Measurements from ENCODE around the gene TMEM60.
A peak's percentile ranks its signal among the peaks of the same experiment; 100 is the strongest.

Gene TMEM60

DNA sequence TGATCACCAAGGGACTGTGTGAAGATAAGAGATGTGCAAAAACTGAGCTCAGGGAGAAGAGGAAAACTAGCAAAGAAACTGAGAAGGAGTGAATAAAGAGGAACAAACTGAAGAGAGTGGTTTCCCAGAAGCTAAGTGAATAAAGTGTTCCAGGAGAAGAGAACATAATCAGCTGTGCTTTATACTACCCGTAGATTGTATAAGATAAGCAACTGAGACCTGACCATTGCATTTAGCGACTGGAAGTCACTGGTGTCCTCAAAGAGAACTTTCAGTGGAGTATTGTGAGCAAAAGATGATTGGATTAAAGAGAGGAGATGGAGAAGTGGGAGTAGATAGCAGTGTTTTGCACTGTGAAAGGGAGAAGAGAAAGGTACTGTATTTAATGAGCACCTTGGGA is 14.9 kb upstream of the TMEM60 start:
- no peak overlapping the region for H3K4me3 ChIP-seq (replicated peaks; ENCODE audit: low read depth, low read length)
- TF ChIP-seq CTCF (IDR thresholded peaks at IDR 0.05; ENCODE audit: low read length, missing control alignments) = no peak
- DNase-seq (ENCODE audit: low read depth) = no peak

- DNase-seq (ENCODE audit: low read depth) = peak; percentile 58
- H3K4me3 ChIP-seq (replicated peaks; ENCODE audit: low read depth, low read length) = no peak overlapping the region
- TF ChIP-seq CTCF (IDR thresholded peaks at IDR 0.05; ENCODE audit: low read length, missing control alignments) = no peak
Observed at GRCh38 chr7:77812290-77812685, 14.1 kb upstream of the TMEM60 start.

- H3K4me3 ChIP-seq (replicated peaks; ENCODE audit: low read depth, low read length) = no peak overlapping the region
- peak; percentile 24 for DNase-seq (ENCODE audit: low read depth)
- TF ChIP-seq CTCF (IDR thresholded peaks at IDR 0.05; ENCODE audit: low read length, missing control alignments) = no peak
Observed at GRCh38 chr7:77811516-77812289, 13.5 kb upstream of the TMEM60 start.

- no peak for DNase-seq (ENCODE audit: low read depth)
- TF ChIP-seq CTCF (IDR thresholded peaks at IDR 0.05; ENCODE audit: low read length, missing control alignments) = no peak
- no peak overlapping the region for H3K4me3 ChIP-seq (replicated peaks; ENCODE audit: low read depth, low read length)
Observed at GRCh38 chr7:77808517-77808916, 10.3 kb upstream of the TMEM60 start.

GRCh38 chr7:77806425-77806824 is 8.2 kb upstream of the TMEM60 start:
- no peak for DNase-seq (ENCODE audit: low read depth)
- no peak overlapping the region for H3K4me3 ChIP-seq (replicated peaks; ENCODE audit: low read depth, low read length)
- no peak for TF ChIP-seq CTCF (IDR thresholded peaks at IDR 0.05; ENCODE audit: low read length, missing control alignments)

DNA sequence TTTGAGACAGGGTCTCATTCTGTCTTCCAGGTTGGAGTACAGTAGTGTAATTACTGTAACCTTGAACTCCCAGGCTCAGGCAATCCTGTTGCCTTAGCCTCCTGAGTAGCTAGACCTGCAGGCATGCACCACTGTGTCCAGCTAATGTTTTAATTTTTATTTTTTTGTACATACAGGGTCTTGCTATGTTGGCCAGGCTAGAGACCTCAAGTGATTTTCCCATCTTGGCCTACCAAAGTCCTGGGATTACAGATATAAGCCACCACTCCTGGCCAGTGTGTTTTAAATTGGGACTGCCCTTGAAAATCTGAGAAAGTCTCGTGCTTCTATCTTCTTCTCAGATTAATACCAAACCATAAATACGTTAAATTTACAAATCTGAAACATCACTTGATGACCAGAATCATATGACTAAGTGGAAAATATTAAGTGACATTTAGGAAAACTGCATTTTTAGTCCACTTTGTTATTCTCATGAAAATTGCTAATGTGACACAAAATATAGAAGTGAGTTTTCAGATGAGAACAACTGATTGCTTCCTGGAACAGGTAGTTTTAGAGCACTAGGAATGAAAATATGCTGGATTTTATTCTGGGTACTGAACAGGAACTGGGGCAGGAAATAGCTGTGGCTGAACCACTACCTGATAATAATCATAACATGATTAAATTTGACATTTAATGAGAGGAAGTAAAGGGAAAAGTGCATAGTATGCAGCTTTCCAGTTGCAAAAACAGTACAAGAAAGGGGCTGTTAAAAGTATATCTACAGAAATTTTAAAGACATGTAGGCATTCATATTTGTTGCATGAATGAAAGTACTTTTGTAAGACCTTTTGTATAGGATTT is 4.5 kb upstream of the TMEM60 start:
- TF ChIP-seq CTCF (IDR thresholded peaks at IDR 0.05; ENCODE audit: low read length, missing control alignments) = no peak
- no peak for DNase-seq (ENCODE audit: low read depth)
- no peak overlapping the region for H3K4me3 ChIP-seq (replicated peaks; ENCODE audit: low read depth, low read length)
